ENCODE results near the gene PTPRM. TPM values are rescaled to one million over a fixed set of nuclear protein-coding genes. Genes with fewer than 3 reads are reported as not detected.

PTPRM gene
- total and polyA plus RNA-seq, 2 of the 8 experiments (the other 6 are each of a cell fraction or from before 2014, with no cell fraction given), result 4.1 to 7.0 TPM

GRCh38 chr18:8380926-8381325 is 813.8 kb downstream of the PTPRM start:
- Histone ChIP-seq H3K36me3 (ENCODE audit: control insufficient read depth in 2 of 4, insufficient read depth in 4 of 4, low read length in 3 of 4) (no peaks in the 10 kb centered on the region), H4K5ac (ENCODE audit: insufficient read length, low read depth, low read length) (no peak overlapping the region)
- WGBS, 2 experiments (ENCODE audit: extremely low coverage in 1 of 2, insufficient coverage in 1 of 2, insufficient read length in 1 of 2, insufficient replicate concordance in 2 of 2, low coverage in 1 of 2, low lambda C conversion rate in 2 of 2, missing lambda C conversion rate in 1 of 2), result 91% methylated on average over 2 of the region's 2 CpGs; no CpG with 5 or more reads in 1 of the 2 experiments

More at GRCh38 chr18:8380926-8381325, 813.8 kb downstream of the PTPRM start:
- Histone ChIP-seq H3K79me1 (ENCODE audit: low read depth, low read length) (no peaks in the 10 kb centered on the region), H4K8ac (ENCODE audit: extremely low read depth, insufficient read depth, low read length) (no peak overlapping the region), H4K91ac (replicated peaks; ENCODE audit: insufficient read length, low read length) (no peak overlapping the region), H2AFZ (ENCODE audit: low read length) (no peak overlapping the region), H3K79me2 (ENCODE audit: control insufficient read depth in 1 of 2, insufficient read depth in 2 of 2, low read length in 2 of 2) (no peaks in the 10 kb centered on the region), H2BK120ac (replicated peaks; ENCODE audit: low read depth, low read length) (no peak overlapping the region), H3K23ac (ENCODE audit: insufficient read length) (no peak overlapping the region), H4K20me1 (replicated peaks in 1 of 2; ENCODE audit: control insufficient read depth in 1 of 2, insufficient read depth in 2 of 2, low read length in 2 of 2) (no peaks in the 10 kb centered on the region), H3K27ac (ENCODE audit: low read depth, low read length) (no peak overlapping the region), H2BK12ac (ENCODE audit: low read depth, low read length) (no peak overlapping the region), H2BK20ac (ENCODE audit: low read length) (no peak overlapping the region), H3K18ac (ENCODE audit: extremely low read depth, low read length) (no peak overlapping the region), H3K9me3 (ENCODE audit: insufficient read depth in 2 of 2, low read depth in 1 of 2, low read length in 1 of 2) (no peaks in the 10 kb centered on the region), H3K23me2 (ENCODE audit: low read depth, low read length) (peaks cover 2% of the 10 kb centered on the region; the same call in 1 of the 2 replicates), H3K27me3 (replicated peaks in 1 of 4; ENCODE audit: control insufficient read depth in 3 of 4, extremely low read depth in 1 of 4, insufficient read depth in 3 of 4, low read length in 3 of 4) (no peaks in the 10 kb centered on the region), H2BK15ac (ENCODE audit: low read length) (no peak overlapping the region), H3K4ac (replicated peaks; ENCODE audit: insufficient read length, low read depth, low read length) (no peak overlapping the region), H3K4me1 (replicated peaks in 1 of 4; ENCODE audit: control insufficient read depth in 3 of 4, insufficient read depth in 4 of 4, low read length in 3 of 4) (no peaks in the 10 kb centered on the region), H2AK5ac (ENCODE audit: low read depth, low read length) (no peak overlapping the region), H2BK5ac (ENCODE audit: low read depth, low read length) (no peak overlapping the region), H3K56ac (replicated peaks; ENCODE audit: insufficient read length, low read depth, low read length) (no peak overlapping the region), H3K4me2 (ENCODE audit: insufficient read depth in 1 of 2, low read depth in 2 of 2, low read length in 2 of 2) (no peak overlapping the region), H3K4me3 (ENCODE audit: extremely low read depth in 1 of 4, insufficient read depth in 2 of 4, low read depth in 3 of 4, low read length in 4 of 4) (no peak overlapping the region), H3K14ac (ENCODE audit: insufficient read length) (no peak overlapping the region), H3K9ac (replicated peaks in 1 of 4; ENCODE audit: extremely low read depth in 1 of 4, low read depth in 3 of 4, low read length in 3 of 4) (no peak overlapping the region)
- TF ChIP-seq POLR2AphosphoS5 (IDR thresholded peaks at IDR 0.05; ENCODE audit: low read depth, low read length), result no peak
- TF ChIP-seq MAFK (IDR thresholded peaks at IDR 0.05; ENCODE audit: low read depth, low read length), result no peak
- no peak for TF ChIP-seq TAF1 (IDR thresholded peaks at IDR 0.05; ENCODE audit: low read depth, low read length)
- no peak for TF ChIP-seq BRCA1 (IDR thresholded peaks at IDR 0.05; ENCODE audit: low read depth, low read length)
- no peak for TF ChIP-seq BACH1 (IDR thresholded peaks at IDR 0.05; ENCODE audit: low read length)
- no peak for TF ChIP-seq CTCF (IDR thresholded peaks at IDR 0.05; ENCODE audit: control extremely low read depth in 1 of 3, insufficient read depth in 1 of 3, low read depth in 1 of 3, low read length in 3 of 3)
- TF ChIP-seq SP1 (IDR thresholded peaks at IDR 0.05; ENCODE audit: low read depth, low read length), result no peak
- no peak for TF ChIP-seq ATF3 (IDR thresholded peaks at IDR 0.05; ENCODE audit: insufficient read depth, low read depth, low read length)
- TF ChIP-seq KDM4A (IDR thresholded peaks at IDR 0.05; ENCODE audit: low read depth, low read length, severe bottlenecking), result no peak
- no peak for TF ChIP-seq EZH2 (IDR thresholded peaks at IDR 0.05; ENCODE audit: low read depth, low read length, severe bottlenecking)
- TF ChIP-seq YY1 (IDR thresholded peaks at IDR 0.05; ENCODE audit: low read depth, low read length), result no peak
- POLR2A ChIA-PET (ENCODE audit: partially characterized antibody), result no interaction called here
- CTCF ChIA-PET (ENCODE audit: partially characterized antibody), result interaction anchor here (1.0 to 2.3 kb wide), 3 partner anchors 9 to 128 kb away, joined by 3 to 12 read pairs (median 3); no protein-coding TSS in a partner anchor
- no peak for DNase-seq (ENCODE audit: low read depth in 1 of 2, low spot score in 2 of 2)
- no peak for FAIRE-seq
